WTC11 (cell line): ENCODE data around the gene MS4A2. TPM values are rescaled to one million over a fixed set of nuclear protein-coding genes. Genes with fewer than 3 reads are reported as not detected.

ENCODE experiments used
- ATAC-seq: fragments of 200-7000 bp; cut with Tn5 transposase; 2 replicates; pipeline ENCODE4 v1.10.0; 2021; ENCODE audit warnings: mild to moderate bottlenecking, moderate library complexity
- CTCF ChIA-PET: fragments of 300-600 bp; sonication (Branson Sonifier 250); formaldehyde crosslinking; loops from one replicate; lab custom pipeline; 2021; ENCODE audit warnings: antibody characterized with exemption; lab: Charles Lee
- POLR2A ChIA-PET: fragments of 350-600 bp; sonication (Branson Sonifier 250); formaldehyde crosslinking; loops from one replicate; lab custom pipeline; 2021; ENCODE audit warnings: antibody characterized with exemption; lab: Charles Lee
- DNase-seq: peaks from one replicate; pipeline ENCODE4 v3.0.0; 2021; ENCODE audit warnings: low spot score
- H3K27ac Mint-ChIP-seq: 2 replicates; pipeline ENCODE4 v1.8.0; 2021; ENCODE audit warnings: mixed read lengths
- H3K27me3 Mint-ChIP-seq: 2 replicates; pipeline ENCODE4 v1.8.0; 2021; ENCODE audit warnings: low read depth, mild to moderate bottlenecking, moderate library complexity, mixed read lengths
- H3K36me3 Mint-ChIP-seq: 2 replicates; pipeline ENCODE4 v1.8.0; 2021; ENCODE audit warnings: mixed read lengths
- H3K4me1 Mint-ChIP-seq: 2 replicates; pipeline ENCODE4 v1.8.0; 2022; ENCODE audit warnings: mixed read lengths
- H3K4me3 Mint-ChIP-seq: 2 replicates; pipeline ENCODE4 v1.8.0; 2021; ENCODE audit warnings: mild to moderate bottlenecking, moderate library complexity, mixed read lengths
- H3K9me3 Mint-ChIP-seq: 2 replicates; pipeline ENCODE4 v1.8.0; 2021; ENCODE audit warnings: mixed read lengths
- FOXP1 ChIP-seq: sonication (generic); formaldehyde crosslinking; IDR thresholded peaks from 2 replicates; pipeline ENCODE4 v1.8.0; 2022; ENCODE audit warnings: missing genetic modification reagents, mild to moderate bottlenecking, moderate library complexity, borderline replicate concordance
- GABPB1 ChIP-seq: sonication (generic); formaldehyde crosslinking; IDR thresholded peaks from 2 replicates; pipeline ENCODE4 v1.8.1; 2023; ENCODE audit warnings: mild to moderate bottlenecking, missing genetic modification reagents
- MYBL2 ChIP-seq: sonication (generic); formaldehyde crosslinking; IDR thresholded peaks from 2 replicates; pipeline ENCODE4 v1.8.1; 2023; ENCODE audit warnings: mild to moderate bottlenecking, moderate library complexity, missing genetic modification reagents
- NR2C2 ChIP-seq: sonication (generic); formaldehyde crosslinking; IDR thresholded peaks from 2 replicates; pipeline ENCODE4 v1.8.0; 2022; ENCODE audit warnings: mild to moderate bottlenecking, missing genetic modification reagents
- SMAD3 ChIP-seq: sonication (generic); formaldehyde crosslinking; IDR thresholded peaks from 2 replicates; pipeline ENCODE4 v1.8.0; 2022; ENCODE audit warnings: missing genetic modification reagents, mild to moderate bottlenecking, borderline replicate concordance
- TEAD4 ChIP-seq: sonication (generic); formaldehyde crosslinking; IDR thresholded peaks from 2 replicates; pipeline ENCODE4 v1.8.0; 2022; ENCODE audit warnings: mild to moderate bottlenecking, missing genetic modification reagents
- ZBTB21 ChIP-seq: sonication (generic); formaldehyde crosslinking; IDR thresholded peaks from 2 replicates; pipeline ENCODE4 v1.8.1; 2023; ENCODE audit warnings: mild to moderate bottlenecking, missing genetic modification reagents, borderline replicate concordance
- ZNF219 ChIP-seq: sonication (generic); formaldehyde crosslinking; IDR thresholded peaks from 2 replicates; pipeline ENCODE4 v1.8.0; 2023; ENCODE audit warnings: missing genetic modification reagents, mild to moderate bottlenecking, borderline replicate concordance
- ZNF416 ChIP-seq: fragments of 250-450 bp; sonication (Bioruptor Pico); IDR thresholded peaks from 2 replicates; pipeline ENCODE4 v1.9.0; 2021; ENCODE audit warnings: mild to moderate bottlenecking, inconsistent platforms
- ZNF671 ChIP-seq: fragments of 250-450 bp; sonication (Bioruptor Pico); IDR thresholded peaks from 2 replicates; pipeline ENCODE4 v1.8.0; 2021; ENCODE audit warnings: mild to moderate bottlenecking
- total RNA-seq: library from RNA; stranded (reverse); gene quantifications from 3 replicates; pipeline ENCODE4 v1.2.3, GENCODE V29; 2021
- TF ChIP-seq, protein P1 (sequence below): sonication (generic); formaldehyde crosslinking; IDR thresholded peaks from 2 replicates; pipeline ENCODE4 v1.8.1; 2023; ENCODE audit warnings: mild to moderate bottlenecking, missing genetic modification reagents
- TF ChIP-seq, protein P2 (sequence below): fragments of 250-450 bp; sonication (Bioruptor Pico); IDR thresholded peaks from 2 replicates; pipeline ENCODE4 v1.9.0; 2021; ENCODE audit warnings: mild to moderate bottlenecking
- TF ChIP-seq, protein P3 (sequence below): sonication (generic); formaldehyde crosslinking; conservative IDR thresholded peaks from 2 replicates; pipeline ENCODE4 v1.8.1; 2023; ENCODE audit warnings: mild to moderate bottlenecking, low read depth, missing genetic modification reagents, moderate library complexity
- TF ChIP-seq, protein P4 (sequence below): sonication (generic); formaldehyde crosslinking; IDR thresholded peaks from 2 replicates; pipeline ENCODE4 v1.8.0; 2022; ENCODE audit warnings: missing genetic modification reagents
- TF ChIP-seq, protein P5 (sequence below): sonication (generic); formaldehyde crosslinking; IDR thresholded peaks from 2 replicates; pipeline ENCODE4 v1.8.1; 2022; ENCODE audit warnings: low read depth, mild to moderate bottlenecking, moderate library complexity, missing genetic modification reagents, borderline replicate concordance
- TF ChIP-seq, protein P6 (sequence below): sonication (generic); formaldehyde crosslinking; IDR thresholded peaks from 2 replicates; pipeline ENCODE4 v1.8.1; 2022; ENCODE audit warnings: mild to moderate bottlenecking, missing genetic modification reagents, moderate library complexity, borderline replicate concordance
- TF ChIP-seq, protein P7 (sequence below): fragments of 250-450 bp; sonication (Bioruptor Pico); IDR thresholded peaks from 2 replicates; pipeline ENCODE4 v1.9.0; 2021; ENCODE audit warnings: moderate library complexity, mild to moderate bottlenecking, inconsistent platforms, borderline replicate concordance

MS4A2 gene
- total RNA-seq, 1 experiment from 2014 or later = not detected

DNA sequence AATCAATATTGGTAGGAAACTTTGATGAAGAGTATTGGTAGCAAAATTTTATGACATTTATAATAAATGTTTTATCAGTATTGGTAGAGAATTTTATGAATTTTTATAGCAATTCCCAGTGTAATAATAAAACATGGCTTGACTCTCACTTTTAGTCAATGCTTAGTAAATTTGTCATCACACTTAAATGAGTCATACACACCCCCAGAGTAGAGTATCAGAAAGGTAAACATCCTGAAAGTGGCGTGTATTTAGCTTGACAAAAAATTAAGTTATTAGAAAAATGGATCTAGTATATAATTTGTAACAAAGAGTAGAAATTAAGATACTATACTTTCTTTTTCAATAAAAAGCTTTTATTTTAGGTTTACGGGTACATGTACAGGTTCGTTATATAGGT, 29.4 kb upstream of the MS4A2 start:
- Mint-ChIP-seq H3K36me3 (no peaks in the 10 kb centered on the region), H3K4me1 (peaks cover 4% of the 10 kb centered on the region), H3K27ac (no peak overlapping the region), H3K27me3 (no peaks in the 10 kb centered on the region), H3K9me3 (peaks cover 6% of the 10 kb centered on the region), H3K4me3 (no peak overlapping the region)
- no peak for ATAC-seq
- TF ChIP-seq, protein P1, sequence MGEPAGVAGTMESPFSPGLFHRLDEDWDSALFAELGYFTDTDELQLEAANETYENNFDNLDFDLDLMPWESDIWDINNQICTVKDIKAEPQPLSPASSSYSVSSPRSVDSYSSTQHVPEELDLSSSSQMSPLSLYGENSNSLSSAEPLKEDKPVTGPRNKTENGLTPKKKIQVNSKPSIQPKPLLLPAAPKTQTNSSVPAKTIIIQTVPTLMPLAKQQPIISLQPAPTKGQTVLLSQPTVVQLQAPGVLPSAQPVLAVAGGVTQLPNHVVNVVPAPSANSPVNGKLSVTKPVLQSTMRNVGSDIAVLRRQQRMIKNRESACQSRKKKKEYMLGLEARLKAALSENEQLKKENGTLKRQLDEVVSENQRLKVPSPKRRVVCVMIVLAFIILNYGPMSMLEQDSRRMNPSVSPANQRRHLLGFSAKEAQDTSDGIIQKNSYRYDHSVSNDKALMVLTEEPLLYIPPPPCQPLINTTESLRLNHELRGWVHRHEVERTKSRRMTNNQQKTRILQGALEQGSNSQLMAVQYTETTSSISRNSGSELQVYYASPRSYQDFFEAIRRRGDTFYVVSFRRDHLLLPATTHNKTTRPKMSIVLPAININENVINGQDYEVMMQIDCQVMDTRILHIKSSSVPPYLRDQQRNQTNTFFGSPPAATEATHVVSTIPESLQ = no peak
- TF ChIP-seq, protein P2, sequence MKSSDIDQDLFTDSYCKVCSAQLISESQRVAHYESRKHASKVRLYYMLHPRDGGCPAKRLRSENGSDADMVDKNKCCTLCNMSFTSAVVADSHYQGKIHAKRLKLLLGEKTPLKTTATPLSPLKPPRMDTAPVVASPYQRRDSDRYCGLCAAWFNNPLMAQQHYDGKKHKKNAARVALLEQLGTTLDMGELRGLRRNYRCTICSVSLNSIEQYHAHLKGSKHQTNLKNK (CRISPR knock-in tag) = no peak
- TF ChIP-seq FOXP1 (CRISPR knock-in tag) (no peak), ZNF416 (CRISPR knock-in tag) (no peak), SMAD3 (CRISPR knock-in tag) (no peak), MYBL2 (CRISPR knock-in tag) (no peak)
- TF ChIP-seq, protein P3, sequence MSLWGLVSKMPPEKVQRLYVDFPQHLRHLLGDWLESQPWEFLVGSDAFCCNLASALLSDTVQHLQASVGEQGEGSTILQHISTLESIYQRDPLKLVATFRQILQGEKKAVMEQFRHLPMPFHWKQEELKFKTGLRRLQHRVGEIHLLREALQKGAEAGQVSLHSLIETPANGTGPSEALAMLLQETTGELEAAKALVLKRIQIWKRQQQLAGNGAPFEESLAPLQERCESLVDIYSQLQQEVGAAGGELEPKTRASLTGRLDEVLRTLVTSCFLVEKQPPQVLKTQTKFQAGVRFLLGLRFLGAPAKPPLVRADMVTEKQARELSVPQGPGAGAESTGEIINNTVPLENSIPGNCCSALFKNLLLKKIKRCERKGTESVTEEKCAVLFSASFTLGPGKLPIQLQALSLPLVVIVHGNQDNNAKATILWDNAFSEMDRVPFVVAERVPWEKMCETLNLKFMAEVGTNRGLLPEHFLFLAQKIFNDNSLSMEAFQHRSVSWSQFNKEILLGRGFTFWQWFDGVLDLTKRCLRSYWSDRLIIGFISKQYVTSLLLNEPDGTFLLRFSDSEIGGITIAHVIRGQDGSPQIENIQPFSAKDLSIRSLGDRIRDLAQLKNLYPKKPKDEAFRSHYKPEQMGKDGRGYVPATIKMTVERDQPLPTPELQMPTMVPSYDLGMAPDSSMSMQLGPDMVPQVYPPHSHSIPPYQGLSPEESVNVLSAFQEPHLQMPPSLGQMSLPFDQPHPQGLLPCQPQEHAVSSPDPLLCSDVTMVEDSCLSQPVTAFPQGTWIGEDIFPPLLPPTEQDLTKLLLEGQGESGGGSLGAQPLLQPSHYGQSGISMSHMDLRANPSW (CRISPR knock-in tag) = no peak
- TF ChIP-seq, protein P4, sequence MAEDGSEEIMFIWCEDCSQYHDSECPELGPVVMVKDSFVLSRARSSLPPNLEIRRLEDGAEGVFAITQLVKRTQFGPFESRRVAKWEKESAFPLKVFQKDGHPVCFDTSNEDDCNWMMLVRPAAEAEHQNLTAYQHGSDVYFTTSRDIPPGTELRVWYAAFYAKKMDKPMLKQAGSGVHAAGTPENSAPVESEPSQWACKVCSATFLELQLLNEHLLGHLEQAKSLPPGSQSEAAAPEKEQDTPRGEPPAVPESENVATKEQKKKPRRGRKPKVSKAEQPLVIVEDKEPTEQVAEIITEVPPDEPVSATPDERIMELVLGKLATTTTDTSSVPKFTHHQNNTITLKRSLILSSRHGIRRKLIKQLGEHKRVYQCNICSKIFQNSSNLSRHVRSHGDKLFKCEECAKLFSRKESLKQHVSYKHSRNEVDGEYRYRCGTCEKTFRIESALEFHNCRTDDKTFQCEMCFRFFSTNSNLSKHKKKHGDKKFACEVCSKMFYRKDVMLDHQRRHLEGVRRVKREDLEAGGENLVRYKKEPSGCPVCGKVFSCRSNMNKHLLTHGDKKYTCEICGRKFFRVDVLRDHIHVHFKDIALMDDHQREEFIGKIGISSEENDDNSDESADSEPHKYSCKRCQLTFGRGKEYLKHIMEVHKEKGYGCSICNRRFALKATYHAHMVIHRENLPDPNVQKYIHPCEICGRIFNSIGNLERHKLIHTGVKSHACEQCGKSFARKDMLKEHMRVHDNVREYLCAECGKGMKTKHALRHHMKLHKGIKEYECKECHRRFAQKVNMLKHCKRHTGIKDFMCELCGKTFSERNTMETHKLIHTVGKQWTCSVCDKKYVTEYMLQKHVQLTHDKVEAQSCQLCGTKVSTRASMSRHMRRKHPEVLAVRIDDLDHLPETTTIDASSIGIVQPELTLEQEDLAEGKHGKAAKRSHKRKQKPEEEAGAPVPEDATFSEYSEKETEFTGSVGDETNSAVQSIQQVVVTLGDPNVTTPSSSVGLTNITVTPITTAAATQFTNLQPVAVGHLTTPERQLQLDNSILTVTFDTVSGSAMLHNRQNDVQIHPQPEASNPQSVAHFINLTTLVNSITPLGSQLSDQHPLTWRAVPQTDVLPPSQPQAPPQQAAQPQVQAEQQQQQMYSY = no peak
- TF ChIP-seq, protein P5, sequence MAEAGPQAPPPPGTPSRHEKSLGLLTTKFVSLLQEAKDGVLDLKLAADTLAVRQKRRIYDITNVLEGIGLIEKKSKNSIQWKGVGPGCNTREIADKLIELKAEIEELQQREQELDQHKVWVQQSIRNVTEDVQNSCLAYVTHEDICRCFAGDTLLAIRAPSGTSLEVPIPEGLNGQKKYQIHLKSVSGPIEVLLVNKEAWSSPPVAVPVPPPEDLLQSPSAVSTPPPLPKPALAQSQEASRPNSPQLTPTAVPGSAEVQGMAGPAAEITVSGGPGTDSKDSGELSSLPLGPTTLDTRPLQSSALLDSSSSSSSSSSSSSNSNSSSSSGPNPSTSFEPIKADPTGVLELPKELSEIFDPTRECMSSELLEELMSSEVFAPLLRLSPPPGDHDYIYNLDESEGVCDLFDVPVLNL = no peak
- ChIA-PET CTCF (no interaction called here), POLR2A (no interaction called here)
- no peak for DNase-seq

DNA sequence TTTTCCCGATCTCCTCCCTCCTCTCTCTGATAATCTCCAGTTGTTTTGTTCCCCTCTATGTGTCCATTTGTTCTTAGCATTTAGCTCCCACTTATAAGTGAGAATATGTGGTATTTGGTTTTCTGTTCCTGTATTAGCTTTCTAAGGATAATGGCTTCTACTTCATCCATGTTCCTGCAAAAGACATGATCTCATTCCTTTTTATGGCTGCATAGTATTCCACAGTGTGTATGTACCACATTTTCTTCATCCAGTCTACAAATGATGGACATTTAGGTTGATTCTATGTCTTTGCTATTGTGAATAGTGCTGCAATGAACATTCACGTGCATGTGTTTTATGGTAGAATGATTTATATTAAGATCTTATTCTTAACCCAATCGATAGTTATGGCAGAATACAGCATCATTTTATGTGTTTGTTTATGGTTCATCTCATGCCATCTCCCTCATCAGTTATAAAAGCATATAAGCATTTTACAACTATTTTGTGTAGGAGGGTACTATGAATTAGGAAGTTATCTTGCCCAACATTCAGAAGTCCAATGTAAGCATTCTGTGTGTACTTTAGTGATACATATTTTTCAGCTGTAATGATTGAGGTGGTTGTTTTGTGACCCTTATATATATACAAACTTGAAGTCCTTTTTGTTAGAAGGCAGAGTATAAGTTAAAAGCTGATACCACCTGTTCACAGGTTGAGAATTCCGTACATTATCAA, 28.8 kb upstream of the MS4A2 start:
- H3K27ac Mint-ChIP-seq = no peak overlapping the region
- TF ChIP-seq NR2C2 (CRISPR knock-in tag) (no peak), ZBTB21 (CRISPR knock-in tag) (no peak), ZNF671 (CRISPR knock-in tag) (no peak), ZNF219 (no peak), GABPB1 (no peak), TEAD4 (CRISPR knock-in tag) (no peak)
- TF ChIP-seq, protein P6, sequence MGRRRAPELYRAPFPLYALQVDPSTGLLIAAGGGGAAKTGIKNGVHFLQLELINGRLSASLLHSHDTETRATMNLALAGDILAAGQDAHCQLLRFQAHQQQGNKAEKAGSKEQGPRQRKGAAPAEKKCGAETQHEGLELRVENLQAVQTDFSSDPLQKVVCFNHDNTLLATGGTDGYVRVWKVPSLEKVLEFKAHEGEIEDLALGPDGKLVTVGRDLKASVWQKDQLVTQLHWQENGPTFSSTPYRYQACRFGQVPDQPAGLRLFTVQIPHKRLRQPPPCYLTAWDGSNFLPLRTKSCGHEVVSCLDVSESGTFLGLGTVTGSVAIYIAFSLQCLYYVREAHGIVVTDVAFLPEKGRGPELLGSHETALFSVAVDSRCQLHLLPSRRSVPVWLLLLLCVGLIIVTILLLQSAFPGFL (CRISPR knock-in tag) = no peak
- TF ChIP-seq, protein P7, sequence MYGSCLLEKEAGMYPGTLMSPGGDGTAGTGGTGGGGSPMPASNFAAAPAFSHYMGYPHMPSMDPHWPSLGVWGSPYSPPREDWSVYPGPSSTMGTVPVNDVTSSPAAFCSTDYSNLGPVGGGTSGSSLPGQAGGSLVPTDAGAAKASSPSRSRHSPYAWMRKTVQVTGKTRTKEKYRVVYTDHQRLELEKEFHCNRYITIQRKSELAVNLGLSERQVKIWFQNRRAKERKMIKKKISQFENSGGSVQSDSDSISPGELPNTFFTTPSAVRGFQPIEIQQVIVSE (CRISPR knock-in tag) = no peak
- CTCF ChIA-PET = no interaction called here
- peaks cover 4% of the 10 kb centered on the region for H3K4me1 Mint-ChIP-seq
- H3K36me3 Mint-ChIP-seq = no peaks in the 10 kb centered on the region
- DNase-seq (no peak), ATAC-seq (no peak)
- no peaks in the 10 kb centered on the region for H3K27me3 Mint-ChIP-seq
- no peak overlapping the region for H3K4me3 Mint-ChIP-seq
- POLR2A ChIA-PET = no interaction called here
- H3K9me3 Mint-ChIP-seq = peaks cover 6% of the 10 kb centered on the region
